Activated T-cell treated with anti-CD3 and anti-CD28 coated beads for 48 hours (primary cell): ENCODE measurements around the gene KAT6B.
"Not testable (repeated sequence)": the region's sequence is repeated elsewhere in the genome, so short reads cannot be mapped to it uniquely, and the experiment has no call there.

ENCODE experiments used
- DNase-seq: peaks from one replicate; pipeline ENCODE4 v3.0.0-alpha.2; 2020; ENCODE audit warnings: low read depth

KAT6B gene

DNA sequence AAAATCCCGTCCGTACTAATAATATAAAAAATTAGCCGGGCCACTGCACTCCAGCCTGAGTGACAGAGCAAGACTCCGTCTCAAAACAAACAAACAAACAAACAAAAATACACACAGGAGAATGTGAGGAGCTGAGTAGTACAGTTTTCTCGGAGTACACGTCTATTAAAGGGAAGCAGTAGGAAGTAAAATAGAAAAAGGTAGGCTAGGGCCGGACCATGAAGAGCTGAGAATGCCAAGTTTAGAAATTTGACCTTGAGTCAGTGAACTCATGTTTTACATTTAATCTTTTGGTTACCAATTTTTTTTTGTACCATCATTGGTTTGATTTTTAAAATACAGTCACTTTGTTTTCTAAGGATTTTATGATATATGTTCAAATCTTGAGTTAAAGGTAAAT lies 64.1 kb downstream of the KAT6B start:
- no peak for DNase-seq

DNA sequence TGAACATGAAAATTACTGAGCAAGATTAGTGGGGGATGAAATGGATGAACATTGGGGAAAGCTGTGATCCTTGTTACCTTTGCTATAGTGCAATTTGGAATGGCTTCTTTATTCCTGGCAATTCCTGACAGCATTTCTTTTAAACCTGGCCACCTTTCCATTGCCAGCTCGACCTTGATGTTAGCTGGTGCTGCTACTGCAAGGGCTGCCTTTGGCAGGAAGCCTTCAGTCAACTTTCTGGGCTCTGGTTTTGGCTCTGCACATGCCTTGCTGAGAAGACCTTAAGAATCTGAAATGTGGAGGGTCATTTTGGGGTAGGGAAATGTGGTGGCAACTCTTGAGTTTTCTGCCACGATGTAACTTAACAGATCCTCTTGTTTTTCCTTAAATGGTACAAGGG lies 64.7 kb downstream of the KAT6B start:
- DNase-seq = no peak

DNA sequence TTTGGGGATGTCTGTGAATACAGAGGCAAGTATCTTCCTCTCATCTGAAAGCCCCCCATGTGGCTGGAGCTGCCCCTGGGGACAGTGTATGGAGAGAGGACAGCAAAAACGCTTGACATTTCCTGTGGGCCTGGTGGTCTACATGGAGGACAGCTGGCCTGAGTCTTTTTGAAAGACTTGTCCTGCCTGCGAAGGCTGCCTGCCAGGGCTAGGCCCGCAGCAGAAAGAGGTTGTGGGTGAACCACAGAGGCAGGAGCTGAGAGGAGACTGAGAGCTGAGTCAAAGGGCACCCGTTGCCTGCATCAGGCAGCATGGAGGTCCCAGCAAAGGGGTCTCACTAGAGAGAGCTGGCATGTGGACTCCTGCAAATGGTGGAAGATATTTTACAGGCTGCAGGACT lies 66.4 kb downstream of the KAT6B start:
- no peak for DNase-seq

- DNase-seq = not testable (repeated sequence)
Measured at GRCh38 chr10:74893329-74893728, 66.9 kb downstream of the KAT6B start.

GRCh38 chr10:74896788-74897527 lies 70.6 kb downstream of the KAT6B start:
- no peak for DNase-seq

GRCh38 chr10:74898201-74898976 lies 72.0 kb downstream of the KAT6B start:
- DNase-seq = no peak

- DNase-seq = no peak
Measured at GRCh38 chr10:74900297-74900696, 73.9 kb downstream of the KAT6B start.

GRCh38 chr10:74901301-74901700 lies 74.9 kb downstream of the KAT6B start:
- DNase-seq = no peak

GRCh38 chr10:74901867-74902450 lies 75.6 kb downstream of the KAT6B start:
- DNase-seq = no peak

DNA sequence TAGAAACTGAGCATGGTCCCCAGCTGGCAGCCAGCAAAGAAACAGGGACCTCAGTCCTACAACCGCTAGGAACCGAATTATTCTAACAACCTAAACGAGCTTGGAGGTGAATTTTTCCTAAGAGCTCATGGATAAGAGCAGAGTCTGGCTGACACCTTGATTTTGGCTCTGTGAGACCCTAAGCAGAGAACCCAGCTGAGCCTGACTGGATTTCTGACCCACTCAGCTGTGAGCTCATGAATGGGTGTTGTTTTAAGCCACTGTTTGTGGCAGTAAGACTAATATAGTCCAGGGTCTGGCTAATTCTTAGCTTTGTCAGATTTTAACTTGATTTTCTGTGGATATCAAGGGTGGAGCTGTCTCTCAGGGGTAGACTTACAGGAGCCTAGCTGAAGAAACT lies 77.1 kb downstream of the KAT6B start:
- DNase-seq = no peak

DNA sequence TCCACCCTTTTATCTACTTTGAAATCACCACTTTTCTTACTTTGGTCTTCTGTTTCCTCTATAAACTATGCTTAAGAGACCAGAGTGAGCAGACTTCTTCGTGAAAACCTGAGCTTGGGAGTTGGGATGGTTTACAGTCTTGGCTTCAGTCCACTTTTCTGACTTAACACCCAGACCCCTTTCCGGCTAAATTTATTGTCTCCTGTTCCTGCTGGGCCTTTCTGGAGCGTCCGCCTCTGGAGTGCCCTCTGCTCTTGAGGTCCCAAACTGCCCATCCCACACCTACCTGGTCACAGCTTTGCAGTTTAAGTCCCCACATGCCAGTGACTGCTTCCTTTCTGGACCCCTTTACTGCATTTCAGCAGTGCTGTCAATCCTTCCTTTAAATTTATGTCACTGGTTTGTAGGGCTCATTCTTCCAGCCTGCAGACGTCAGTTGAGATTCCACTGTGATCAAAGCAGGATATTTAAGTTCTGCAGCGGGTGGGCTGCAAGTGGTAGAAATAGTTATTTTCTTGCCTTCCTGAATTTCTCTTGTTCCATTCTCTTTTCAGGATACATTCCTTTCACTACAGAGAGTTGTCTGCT lies 80.3 kb downstream of the KAT6B start:
- DNase-seq = no peak

GRCh38 chr10:74909670-74910069 lies 83.3 kb downstream of the KAT6B start:
- no peak for DNase-seq

- no peak for DNase-seq
Measured at GRCh38 chr10:74910241-74910975, 84.0 kb downstream of the KAT6B start.

DNA sequence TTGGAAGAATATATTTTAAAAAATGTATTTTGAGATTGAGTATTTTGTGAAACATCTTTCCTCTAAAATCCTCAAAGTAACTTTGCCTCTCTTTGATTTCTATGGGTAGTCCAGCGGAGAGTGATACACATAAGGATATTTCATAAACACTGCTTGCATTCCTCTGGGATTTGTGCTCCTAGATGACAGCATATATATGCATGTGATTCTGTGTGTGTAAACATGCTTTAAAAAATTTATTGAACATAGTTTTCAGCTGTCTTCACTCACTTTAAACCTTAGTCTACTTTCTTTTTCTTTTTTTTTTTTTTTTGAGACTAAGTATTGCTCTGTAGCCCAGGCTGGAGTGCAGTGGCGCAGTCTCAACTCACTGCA lies 84.6 kb downstream of the KAT6B start:
- DNase-seq = no peak

DNA sequence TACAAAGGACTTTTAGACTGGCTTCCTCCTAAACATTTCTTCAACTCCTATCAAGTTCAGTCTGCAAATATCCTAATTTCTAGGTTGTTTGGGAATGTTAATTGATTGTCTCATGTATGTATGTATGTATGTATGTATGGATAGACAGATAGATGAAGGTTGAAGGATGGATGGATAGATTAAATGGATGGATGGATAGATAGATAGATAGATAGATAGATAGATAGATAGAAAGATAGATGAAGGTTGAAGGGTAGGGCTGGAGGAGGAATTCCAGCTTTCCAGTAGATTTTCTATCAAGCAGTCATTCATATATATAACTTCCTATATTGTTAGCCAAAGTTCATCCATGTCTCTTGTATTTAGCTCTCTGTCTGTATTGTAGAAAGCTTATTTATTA lies 85.8 kb downstream of the KAT6B start:
- DNase-seq = no peak

- no peak for DNase-seq
Measured at GRCh38 chr10:74912682-74913081, 86.3 kb downstream of the KAT6B start.

GRCh38 chr10:74913377-74913979 lies 87.1 kb downstream of the KAT6B start:
- no peak for DNase-seq

DNA sequence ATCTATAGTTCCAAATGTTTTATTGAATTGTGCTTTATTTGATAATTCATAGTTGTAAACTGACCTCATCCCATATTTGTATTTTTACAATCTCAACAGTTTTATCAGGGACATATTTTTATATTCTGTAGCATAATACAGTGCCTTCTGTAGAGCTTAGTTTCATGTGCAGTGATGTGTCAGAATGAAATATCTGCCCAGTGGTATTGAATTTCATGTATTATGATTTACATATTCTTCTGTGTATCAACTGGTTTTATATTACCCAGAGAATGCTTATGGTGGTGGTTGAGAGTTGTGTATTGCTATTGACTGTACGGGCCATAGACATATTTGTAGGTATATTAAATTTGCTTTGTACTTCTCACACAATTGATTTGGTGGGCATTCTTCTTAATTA lies 89.9 kb downstream of the KAT6B start:
- no peak for DNase-seq

GRCh38 chr10:74917481-74918077 lies 91.2 kb downstream of the KAT6B start:
- DNase-seq = no peak

DNA sequence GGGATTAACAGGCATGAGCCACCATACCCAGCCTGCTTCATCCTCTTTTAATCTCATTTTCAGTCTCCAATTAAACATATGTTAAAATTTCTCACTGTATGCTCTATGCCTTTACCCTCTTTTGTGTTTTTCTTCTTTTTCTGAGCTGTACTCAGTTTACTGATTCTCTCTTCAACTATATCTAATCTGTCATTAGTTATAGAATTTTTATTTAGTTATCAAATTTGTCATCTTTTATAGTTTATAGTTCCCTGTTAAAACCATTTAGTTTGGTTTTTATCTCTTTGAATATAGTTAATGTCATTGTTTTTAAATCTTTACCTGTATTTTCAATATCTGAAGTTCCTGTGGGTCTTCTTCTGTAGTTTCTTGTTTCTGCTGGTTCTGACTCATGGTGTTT lies 93.3 kb downstream of the KAT6B start:
- DNase-seq = no peak

GRCh38 chr10:74921070-74921469 lies 94.7 kb downstream of the KAT6B start:
- DNase-seq = not testable (repeated sequence)
